ENCODE measurements around the gene MGMT.

DNA sequence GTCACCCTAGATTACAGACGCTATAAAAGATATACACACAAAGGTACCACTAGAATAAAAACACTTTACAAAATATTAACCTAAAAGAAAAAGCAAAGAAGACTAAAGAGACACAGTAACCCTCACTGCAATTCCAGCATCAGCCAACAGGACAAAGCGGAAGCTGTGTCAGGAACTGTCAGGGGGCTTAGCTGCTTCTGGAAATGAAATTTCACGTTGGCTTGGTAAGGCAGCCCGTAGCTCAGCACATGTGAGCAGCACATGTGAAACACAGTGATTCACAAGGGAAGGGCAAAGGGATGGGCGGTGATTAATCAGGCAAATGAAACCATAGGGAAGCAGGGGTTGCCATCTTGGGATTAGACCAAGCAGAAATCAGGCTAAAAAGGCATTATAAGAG, 195.4 kb downstream of the MGMT start:
- TF ChIP-seq, protein P1, sequence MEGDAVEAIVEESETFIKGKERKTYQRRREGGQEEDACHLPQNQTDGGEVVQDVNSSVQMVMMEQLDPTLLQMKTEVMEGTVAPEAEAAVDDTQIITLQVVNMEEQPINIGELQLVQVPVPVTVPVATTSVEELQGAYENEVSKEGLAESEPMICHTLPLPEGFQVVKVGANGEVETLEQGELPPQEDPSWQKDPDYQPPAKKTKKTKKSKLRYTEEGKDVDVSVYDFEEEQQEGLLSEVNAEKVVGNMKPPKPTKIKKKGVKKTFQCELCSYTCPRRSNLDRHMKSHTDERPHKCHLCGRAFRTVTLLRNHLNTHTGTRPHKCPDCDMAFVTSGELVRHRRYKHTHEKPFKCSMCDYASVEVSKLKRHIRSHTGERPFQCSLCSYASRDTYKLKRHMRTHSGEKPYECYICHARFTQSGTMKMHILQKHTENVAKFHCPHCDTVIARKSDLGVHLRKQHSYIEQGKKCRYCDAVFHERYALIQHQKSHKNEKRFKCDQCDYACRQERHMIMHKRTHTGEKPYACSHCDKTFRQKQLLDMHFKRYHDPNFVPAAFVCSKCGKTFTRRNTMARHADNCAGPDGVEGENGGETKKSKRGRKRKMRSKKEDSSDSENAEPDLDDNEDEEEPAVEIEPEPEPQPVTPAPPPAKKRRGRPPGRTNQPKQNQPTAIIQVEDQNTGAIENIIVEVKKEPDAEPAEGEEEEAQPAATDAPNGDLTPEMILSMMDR (conservative IDR thresholded peaks at IDR 0.05): no peak
- TF ChIP-seq EZH2 (IDR thresholded peaks at IDR 0.05; ENCODE audit: low read depth): no peak

All from PC-9 (cell line).